H1 (cell line): ENCODE measurements around the gene ZSWIM6. TPM values are rescaled to one million over a fixed set of nuclear protein-coding genes. Genes with fewer than 3 reads are reported as not detected.

Experiments
- JUND ChIP-seq: IDR thresholded peaks from 2 replicates; pipeline ENCODE4 v1.6.1; 2011; ENCODE audit warnings: mild to moderate bottlenecking, improper control_type of control experiment, low read length
- KDM1A ChIP-seq: fragments of 200-600, 300-600 bp; sonication (generic); IDR thresholded peaks from 2 replicates; pipeline ENCODE4 v1.7.1; 2016; ENCODE audit warnings: mild to moderate bottlenecking, low read length, borderline replicate concordance
- KDM4A ChIP-seq: IDR thresholded peaks from one replicate; pipeline ENCODE4 v1.7.1; 2012; ENCODE audit warnings: low read depth, mild to moderate bottlenecking, moderate library complexity, low read length, inconsistent platforms; ENCODE audit not compliant: severe bottlenecking
- RAD21 ChIP-seq, 2 experiments: IDR thresholded peaks in 1 of 2; conservative IDR thresholded peaks in 1 of 2; 2 replicates each; pipeline ENCODE4 v1.6.1; 2011; ENCODE audit warnings: low read depth in 2 of 2, low read length in 2 of 2, improper control_type of control experiment in 1 of 2, inconsistent platforms in 1 of 2, mild to moderate bottlenecking in 1 of 2, moderate library complexity in 1 of 2
- RFX5 ChIP-seq: IDR thresholded peaks from 2 replicates; pipeline ENCODE4 v1.6.1; 2011; ENCODE audit warnings: low read depth, low read length, improper control_type of control experiment, borderline replicate concordance
- RXRA ChIP-seq: IDR thresholded peaks from 2 replicates; pipeline ENCODE4 v1.6.1; 2011; ENCODE audit warnings: low read depth, mild to moderate bottlenecking, low read length, moderate library complexity; ENCODE audit not compliant: insufficient read depth
- SP2 ChIP-seq: IDR thresholded peaks from 2 replicates; pipeline ENCODE4 v1.6.1; 2012; ENCODE audit warnings: mild to moderate bottlenecking, low read length, inconsistent platforms
- TAF7 ChIP-seq: optimal IDR thresholded peaks from 2 replicates; pipeline ENCODE3; 2011; ENCODE audit warnings: low read depth, mild to moderate bottlenecking, inconsistent platforms, low read length, moderate library complexity, borderline replicate concordance
- polyA plus RNA-seq, 7 experiments: library from polyadenylated mRNA; depleted of rRNA in 3 of 7; stranded (reverse) in 5 of 7; unstranded in 2 of 7; fragments of >200 nt in 5 of 7; fragments of 200-250 nt in 2 of 7; gene quantifications; 1 replicate in 5 of 7; 2 replicates in 1 of 7; 4 replicates in 1 of 7; pipeline versions ENCODE4 v1.2.1 to v1.2.3, GENCODE V29; 2011 to 2013; ENCODE audit warnings: missing spikeins in 2 of 7, mixed read lengths in 2 of 7
- total RNA-seq: library from RNA; stranded (reverse); fragmentation: NEBNext Ultra II Directional; extraction: Animal tissue kit (Norgen Biotek cat#: 25700); gene quantifications from 2 replicates; pipeline ENCODE4 v1.2.1, GENCODE V29; 2021

Gene ZSWIM6
- total and polyA plus RNA-seq, 2 of the 8 experiments (the other 6 are each of a cell fraction or from before 2014, with no cell fraction given) = 7.9 to 12.4 TPM

DNA sequence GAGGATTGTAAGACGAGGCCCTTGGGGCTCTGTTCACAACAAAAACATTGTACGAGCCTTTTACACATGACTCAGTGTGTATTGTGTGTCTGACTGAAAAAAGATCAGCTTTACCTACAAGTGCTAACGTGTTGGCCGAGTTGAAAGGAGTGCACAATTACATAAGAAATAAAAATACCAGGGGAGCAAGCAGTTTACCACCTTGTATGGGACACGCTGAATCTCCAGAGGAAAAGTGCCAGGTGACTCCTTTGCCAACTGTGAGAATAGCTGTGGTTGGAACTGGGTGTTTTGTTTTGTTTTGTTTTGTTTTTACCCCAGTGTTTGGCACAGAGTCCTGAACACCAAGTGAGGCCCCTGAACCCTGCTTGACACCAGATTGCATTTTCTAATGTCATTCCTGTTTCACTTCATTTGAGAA is 32.8 kb upstream of the ZSWIM6 start (continued):
- TF ChIP-seq SP2 (no peak), KDM1A (no peak), TAF7 (no peak), KDM4A (no peak), JUND (no peak), RAD21 (IDR thresholded peaks at IDR 0.05 in 1 of 2, conservative IDR thresholded peaks at IDR 0.05 in 1 of 2; ENCODE audit: low read depth in 2 of 2, low read length in 2 of 2) (no peak), RXRA (no peak), RFX5 (no peak)
